Testis (tissue), 5 donors: ENCODE measurements around the gene SOCS6. TPM values are rescaled to one million over a fixed set of nuclear protein-coding genes. Genes with fewer than 3 reads are reported as not detected.
"Not testable (repeated sequence)": the region's sequence is repeated elsewhere in the genome, so short reads cannot be mapped to it uniquely, and the experiment has no call there.

Source experiments
- DNase-seq: peaks from one replicate; pipeline ENCODE4 v3.0.0-alpha.2; 2019
- H3K27ac ChIP-seq, 2 donors: fragments of 200-600 bp; sonication (generic); one replicate each; pipeline ENCODE4 v1.5.1; 2019
- H3K27me3 ChIP-seq: fragments of 200-600 bp; sonication (generic); one replicate; pipeline ENCODE4 v1.5.1; 2019
- H3K36me3 ChIP-seq: fragments of 200-600 bp; sonication (generic); one replicate; pipeline ENCODE4 v1.5.1; 2017; ENCODE audit warnings: low read depth; ENCODE audit errors: missing control alignments
- H3K4me1 ChIP-seq: fragments of 200-600 bp; sonication (generic); one replicate; pipeline ENCODE4 v1.5.1; 2019
- H3K4me3 ChIP-seq, 2 donors: fragments of 200-600 bp; sonication (generic); one replicate each; pipeline ENCODE4 v1.5.1; 2017 to 2019
- H3K9me3 ChIP-seq: fragments of 200-600 bp; sonication (generic); one replicate; pipeline ENCODE4 v1.5.1; 2017
- POLR2A ChIP-seq: fragments of 450-650 bp; IDR thresholded peaks from one replicate; pipeline ENCODE4 v1.6.1; 2017; ENCODE audit warnings: antibody characterized with exemption, mild to moderate bottlenecking, moderate library complexity
- WGBS, 2 donors: methylation state at CpG; one replicate each; pipeline ENCODE4 v1.1.5; 2018; 5-methylcytosine and 5-hydroxymethylcytosine counted together
- intact Hi-C: fragments of 100-400 bp; cut with DNase I; formaldehyde crosslinking; loops from one replicate; pipeline ENCODE4 v1.15.1; 2023; ENCODE audit warnings: low total_unique reads
- long read RNA-seq, 2 donors: transcript quantifications; one replicate each; lab custom pipeline, GENCODE V29; 2026
- polyA plus RNA-seq: library from polyadenylated mRNA; stranded (reverse); fragments of 350-450 nt; fragmentation: Illumina TruSeq; extraction: RNeasy Lipid Tissue Mini Kit (QIAGEN cat#74804); gene quantifications from one replicate; pipeline ENCODE4 v1.2.3, GENCODE V29; 2014; ENCODE audit warnings: low read depth, low replicate concordance; ENCODE audit not compliant: insufficient read depth
- total RNA-seq, 2 donors: library from RNA; depleted of rRNA; stranded (reverse); fragments of >200 nt; gene quantifications; one replicate each; pipeline ENCODE4 v1.2.3, GENCODE V29; 2016
- TF ChIP-seq, protein P1 (sequence below), 3 experiments: fragments of 450-650 bp in 2 of 3; fragments of 200-600 bp in 1 of 3; sonication (generic) in 1 of 3; IDR thresholded peaks; one replicate each; pipeline ENCODE4 v1.5.1; 2016 to 2019; ENCODE audit warnings: antibody characterized with exemption in 3 of 3, mild to moderate bottlenecking in 2 of 3, moderate library complexity in 1 of 3

SOCS6 gene, protein sequence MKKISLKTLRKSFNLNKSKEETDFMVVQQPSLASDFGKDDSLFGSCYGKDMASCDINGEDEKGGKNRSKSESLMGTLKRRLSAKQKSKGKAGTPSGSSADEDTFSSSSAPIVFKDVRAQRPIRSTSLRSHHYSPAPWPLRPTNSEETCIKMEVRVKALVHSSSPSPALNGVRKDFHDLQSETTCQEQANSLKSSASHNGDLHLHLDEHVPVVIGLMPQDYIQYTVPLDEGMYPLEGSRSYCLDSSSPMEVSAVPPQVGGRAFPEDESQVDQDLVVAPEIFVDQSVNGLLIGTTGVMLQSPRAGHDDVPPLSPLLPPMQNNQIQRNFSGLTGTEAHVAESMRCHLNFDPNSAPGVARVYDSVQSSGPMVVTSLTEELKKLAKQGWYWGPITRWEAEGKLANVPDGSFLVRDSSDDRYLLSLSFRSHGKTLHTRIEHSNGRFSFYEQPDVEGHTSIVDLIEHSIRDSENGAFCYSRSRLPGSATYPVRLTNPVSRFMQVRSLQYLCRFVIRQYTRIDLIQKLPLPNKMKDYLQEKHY
- total RNA-seq (10 to 100 TPM; 20.9 to 22.9 TPM), polyA plus RNA-seq (12.7 TPM)
- long read RNA-seq, donor 1, full-length matches to known transcripts, result 4 of 4 reads
- long read RNA-seq, donor 1, partial matches to known transcripts, result 0 of 4 reads
- long read RNA-seq, donor 1, other reads (novel, unspliced or antisense), result 0 of 4 reads
- long read RNA-seq, donor 2, full-length matches to known transcripts, result 3 of 3 reads
- long read RNA-seq, donor 2, partial matches to known transcripts, result 0 of 3 reads
- long read RNA-seq, donor 2, other reads (novel, unspliced or antisense), result 0 of 3 reads

DNA sequence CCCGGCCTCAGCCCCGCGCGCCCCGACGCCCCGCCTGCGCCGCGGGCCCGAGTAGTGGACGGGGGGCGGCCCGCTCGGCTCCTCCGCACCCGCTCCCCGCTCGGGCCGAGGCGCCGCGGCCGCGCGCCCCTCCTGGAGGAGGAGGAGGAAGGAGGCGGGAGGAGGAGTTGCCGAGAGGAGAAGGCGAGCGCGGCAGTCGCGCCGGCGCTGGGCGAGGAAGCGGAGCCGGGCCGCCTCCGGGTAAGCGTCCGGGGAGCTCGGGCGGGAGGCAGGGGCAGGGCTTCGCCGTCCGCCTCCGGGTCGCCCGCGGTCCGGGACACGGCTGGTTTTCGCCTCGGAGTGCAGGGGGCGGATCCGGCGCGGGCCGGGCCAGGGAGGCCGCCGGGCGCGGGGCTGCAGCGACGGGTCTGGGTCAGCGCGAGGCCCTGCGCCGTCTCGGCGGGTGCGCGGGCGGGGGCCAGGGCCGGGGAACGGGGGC, at the start of gene SOCS6:
SOCS6 (plus strand) TSS at position 195 of the 478 bp plus-strand sequence. CDS start 35,624 bp downstream, outside the sequence.
- Histone ChIP-seq H3K27me3 (no peaks in the 10 kb centered on the region), H3K27ac (peak within 1 kb of the TSS; percentile 90 to 96), H3K36me3 (no peaks in the 10 kb centered on the region), H3K4me3 (peak within 1 kb of the TSS; percentile 84 to 89), H3K4me1 (peaks cover 14% of the 10 kb centered on the region), H3K9me3 (no peaks in the 10 kb centered on the region)
- 0% methylated on average over 25 to 67 of the region's 77 CpGs for WGBS, 2 donors
- no peak for TF ChIP-seq POLR2A
- peak; percentile 54 for DNase-seq
- intact Hi-C loops, result no loop called here

GRCh38 chr18:70243131-70243929, 45.5 kb upstream of the SOCS6 start:
- no peak overlapping the region for H3K4me3 ChIP-seq
- no peak for DNase-seq
- no peaks in the 10 kb centered on the region for H3K4me1 ChIP-seq
- H3K27ac ChIP-seq, result no peak overlapping the region
- H3K9me3 ChIP-seq, result no peaks in the 10 kb centered on the region
- WGBS, 2 donors, result 74 to 80% methylated on average over 13 of the region's 13 CpGs
- H3K36me3 ChIP-seq, result no peaks in the 10 kb centered on the region
- intact Hi-C loops, result no loop called here
- no peaks in the 10 kb centered on the region for H3K27me3 ChIP-seq
- no peak for TF ChIP-seq POLR2A
- TF ChIP-seq, protein P1, sequence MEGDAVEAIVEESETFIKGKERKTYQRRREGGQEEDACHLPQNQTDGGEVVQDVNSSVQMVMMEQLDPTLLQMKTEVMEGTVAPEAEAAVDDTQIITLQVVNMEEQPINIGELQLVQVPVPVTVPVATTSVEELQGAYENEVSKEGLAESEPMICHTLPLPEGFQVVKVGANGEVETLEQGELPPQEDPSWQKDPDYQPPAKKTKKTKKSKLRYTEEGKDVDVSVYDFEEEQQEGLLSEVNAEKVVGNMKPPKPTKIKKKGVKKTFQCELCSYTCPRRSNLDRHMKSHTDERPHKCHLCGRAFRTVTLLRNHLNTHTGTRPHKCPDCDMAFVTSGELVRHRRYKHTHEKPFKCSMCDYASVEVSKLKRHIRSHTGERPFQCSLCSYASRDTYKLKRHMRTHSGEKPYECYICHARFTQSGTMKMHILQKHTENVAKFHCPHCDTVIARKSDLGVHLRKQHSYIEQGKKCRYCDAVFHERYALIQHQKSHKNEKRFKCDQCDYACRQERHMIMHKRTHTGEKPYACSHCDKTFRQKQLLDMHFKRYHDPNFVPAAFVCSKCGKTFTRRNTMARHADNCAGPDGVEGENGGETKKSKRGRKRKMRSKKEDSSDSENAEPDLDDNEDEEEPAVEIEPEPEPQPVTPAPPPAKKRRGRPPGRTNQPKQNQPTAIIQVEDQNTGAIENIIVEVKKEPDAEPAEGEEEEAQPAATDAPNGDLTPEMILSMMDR (IDR thresholded peaks at IDR 0.05), result no peak

- H3K36me3 ChIP-seq, result no peaks in the 10 kb centered on the region
- H3K27ac ChIP-seq, result no peak overlapping the region
- TF ChIP-seq, protein P1 (IDR thresholded peaks at IDR 0.05), result no peak
- no peak for TF ChIP-seq POLR2A
- no peak for DNase-seq
- no peaks in the 10 kb centered on the region for H3K27me3 ChIP-seq
- H3K4me1 ChIP-seq, result no peaks in the 10 kb centered on the region
- no peaks in the 10 kb centered on the region for H3K9me3 ChIP-seq
- no peak overlapping the region for H3K4me3 ChIP-seq
- 35 to 37% methylated on average over 4 of the region's 4 CpGs for WGBS, 2 donors
- intact Hi-C loops, result no loop called here
Measured at GRCh38 chr18:70246061-70246466, 42.8 kb upstream of the SOCS6 start.

GRCh38 chr18:70249118-70249517, 39.7 kb upstream of the SOCS6 start:
- no peaks in the 10 kb centered on the region for H3K27me3 ChIP-seq
- intact Hi-C loops, result no loop called here

GRCh38 chr18:70249861-70250260, 39.0 kb upstream of the SOCS6 start:
- H3K4me1 ChIP-seq, DNase-seq, H3K9me3 ChIP-seq, intact Hi-C loops, H3K27ac ChIP-seq, H3K36me3 ChIP-seq, H3K27me3 ChIP-seq: not testable (repeated sequence)
- H3K4me3 ChIP-seq, result peak overlapping the region in 1 of 2 donors; percentile 34
- WGBS, 2 donors, result 70 to 82% methylated on average over 18 of the region's 18 CpGs

More at GRCh38 chr18:70249118-70249517, 39.7 kb upstream of the SOCS6 start:
- DNase-seq, result no peak
- TF ChIP-seq POLR2A, result no peak
- TF ChIP-seq, protein P1 (IDR thresholded peaks at IDR 0.05), result no peak
- no peak overlapping the region for H3K4me3 ChIP-seq
- whole genome bisulfite sequencing, 2 donors, result 58 to 78% methylated on average over 5 of the region's 5 CpGs
- H3K27ac ChIP-seq, result no peak overlapping the region
- no peaks in the 10 kb centered on the region for H3K36me3 ChIP-seq
- no peaks in the 10 kb centered on the region for H3K9me3 ChIP-seq
- no peaks in the 10 kb centered on the region for H3K4me1 ChIP-seq
